ENCODE results near the gene BAHD1.

- TF ChIP-seq, protein P1, sequence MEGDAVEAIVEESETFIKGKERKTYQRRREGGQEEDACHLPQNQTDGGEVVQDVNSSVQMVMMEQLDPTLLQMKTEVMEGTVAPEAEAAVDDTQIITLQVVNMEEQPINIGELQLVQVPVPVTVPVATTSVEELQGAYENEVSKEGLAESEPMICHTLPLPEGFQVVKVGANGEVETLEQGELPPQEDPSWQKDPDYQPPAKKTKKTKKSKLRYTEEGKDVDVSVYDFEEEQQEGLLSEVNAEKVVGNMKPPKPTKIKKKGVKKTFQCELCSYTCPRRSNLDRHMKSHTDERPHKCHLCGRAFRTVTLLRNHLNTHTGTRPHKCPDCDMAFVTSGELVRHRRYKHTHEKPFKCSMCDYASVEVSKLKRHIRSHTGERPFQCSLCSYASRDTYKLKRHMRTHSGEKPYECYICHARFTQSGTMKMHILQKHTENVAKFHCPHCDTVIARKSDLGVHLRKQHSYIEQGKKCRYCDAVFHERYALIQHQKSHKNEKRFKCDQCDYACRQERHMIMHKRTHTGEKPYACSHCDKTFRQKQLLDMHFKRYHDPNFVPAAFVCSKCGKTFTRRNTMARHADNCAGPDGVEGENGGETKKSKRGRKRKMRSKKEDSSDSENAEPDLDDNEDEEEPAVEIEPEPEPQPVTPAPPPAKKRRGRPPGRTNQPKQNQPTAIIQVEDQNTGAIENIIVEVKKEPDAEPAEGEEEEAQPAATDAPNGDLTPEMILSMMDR (IDR thresholded peaks at IDR 0.05 in 4 of 5, conservative IDR thresholded peaks at IDR 0.05 in 1 of 5) = no peak
- no peak for TF ChIP-seq POLR2A (IDR thresholded peaks at IDR 0.05)
Observed at GRCh38 chr15:40452296-40453090, 11.7 kb downstream of the BAHD1 start.

All from gastrocnemius medialis (tissue), 4 donors.